ENCODE results near the gene TULP3.

Gene TULP3

GRCh38 chr12:2930865-2931264 lies 40.2 kb downstream of the TULP3 start:
- ATAC-seq: no peak

- ATAC-seq: no peak
Observed at GRCh38 chr12:2933586-2933985, 42.9 kb downstream of the TULP3 start.

- ATAC-seq: no peak
Observed at GRCh38 chr12:2934371-2934770, 43.7 kb downstream of the TULP3 start.

- ATAC-seq: no peak
Observed at GRCh38 chr12:2936301-2936700, 45.6 kb downstream of the TULP3 start.

GRCh38 chr12:2937500-2937899 lies 46.8 kb downstream of the TULP3 start:
- ATAC-seq: no peak

- no peak for ATAC-seq
Observed at GRCh38 chr12:2939191-2939590, 48.5 kb downstream of the TULP3 start.

- no peak for ATAC-seq
Observed at GRCh38 chr12:2940564-2940963, 49.9 kb downstream of the TULP3 start.

- ATAC-seq: no peak
Observed at GRCh38 chr12:2941524-2941923, 50.8 kb downstream of the TULP3 start.

- ATAC-seq: peak; percentile 53 to 62
Observed at GRCh38 chr12:2944401-2945047, 53.8 kb downstream of the TULP3 start.

GRCh38 chr12:2949411-2949810 lies 58.7 kb downstream of the TULP3 start:
- ATAC-seq: no peak

GRCh38 chr12:2955888-2956287 lies 65.2 kb downstream of the TULP3 start:
- ATAC-seq: no peak

GRCh38 chr12:2957816-2958431 lies 67.2 kb downstream of the TULP3 start:
- no peak for ATAC-seq

- no peak for ATAC-seq
Observed at GRCh38 chr12:2958432-2959191, 67.9 kb downstream of the TULP3 start.

GRCh38 chr12:2959192-2959504 lies 68.5 kb downstream of the TULP3 start, which contains the start of gene TEAD4:
TEAD4 (plus strand) TSS chr12:2959397.
- no peak for ATAC-seq

GRCh38 chr12:2959505-2960389 lies 69.1 kb downstream of the TULP3 start:
- ATAC-seq: peak; percentile 7 to 22

GRCh38 chr12:2960390-2960956 lies 69.8 kb downstream of the TULP3 start:
- ATAC-seq: peak; percentile 63 to 73

- ATAC-seq: no peak
Observed at GRCh38 chr12:2960996-2961616, 70.4 kb downstream of the TULP3 start.

GRCh38 chr12:2961705-2962104 lies 71.0 kb downstream of the TULP3 start:
- no peak for ATAC-seq

GRCh38 chr12:2963154-2963759 lies 72.6 kb downstream of the TULP3 start:
- ATAC-seq: no peak

- no peak for ATAC-seq
Observed at GRCh38 chr12:2963760-2964292, 73.1 kb downstream of the TULP3 start.

- no peak for ATAC-seq
Observed at GRCh38 chr12:2967651-2968050, 77.0 kb downstream of the TULP3 start.

GRCh38 chr12:2970744-2971143 lies 80.1 kb downstream of the TULP3 start:
- ATAC-seq: no peak

Measured in activated CD4-positive, CD25-positive, alpha-beta regulatory T cell treated with anti-CD3 and anti-CD28 coated beads, Interleukin-2, amount 50 U/mL, for 24 hours (primary cell).